Lung (tissue), 12 donors: ENCODE results near the gene SKIC8. TPM values are rescaled to one million over a fixed set of nuclear protein-coding genes. Genes with fewer than 3 reads are reported as not detected.

Experiments
- ATAC-seq: fragments of 200-7000 bp; cut with Tn5 transposase; one replicate; pipeline ENCODE4 v1.9.1; 2020; ENCODE audit warnings: moderate number of reproducible peaks; ENCODE audit not compliant: insufficient read depth, low FRiP score
- DNase-seq, 3 donors: peaks; one replicate each; pipeline ENCODE4 v3.0.0-alpha.2; 2013 to 2017
- H3K27ac ChIP-seq, 2 donors: one replicate each; pipeline ENCODE4 v1.5.1; 2013; ENCODE audit warnings: mild to moderate bottlenecking in 2 of 2, moderate library complexity in 2 of 2, control low read depth in 1 of 2, inconsistent platforms in 1 of 2, low read depth in 1 of 2, low read length in 1 of 2
- H3K27me3 ChIP-seq, 3 donors: one replicate each; pipeline ENCODE4 v1.5.1; 2013; ENCODE audit warnings: low read length in 2 of 3; ENCODE audit not compliant: control insufficient read depth in 3 of 3, insufficient read depth in 3 of 3
- H3K36me3 ChIP-seq, 4 donors: one replicate each; pipeline ENCODE4 v1.5.1; 2013; ENCODE audit warnings: low read length in 4 of 4, mild to moderate bottlenecking in 1 of 4, moderate library complexity in 1 of 4; ENCODE audit not compliant: control insufficient read depth in 4 of 4, insufficient read depth in 4 of 4
- H3K4me1 ChIP-seq, 5 donors: one replicate each; pipeline ENCODE4 v1.5.1; 2013; ENCODE audit warnings: low read length in 5 of 5, mild to moderate bottlenecking in 2 of 5, moderate library complexity in 1 of 5; ENCODE audit not compliant: control insufficient read depth in 5 of 5, insufficient read depth in 5 of 5
- H3K4me3 ChIP-seq: one replicate; pipeline ENCODE4 v1.5.1; 2013; ENCODE audit warnings: mild to moderate bottlenecking, control low read depth, moderate library complexity
- H3K9ac ChIP-seq, 2 donors: one replicate each; pipeline ENCODE4 v1.5.1; 2013; ENCODE audit warnings: low read length in 2 of 2, control low read depth in 1 of 2; ENCODE audit not compliant: insufficient read depth in 1 of 2
- H3K9me3 ChIP-seq, 4 donors: one replicate each; pipeline ENCODE4 v1.5.1; 2013; ENCODE audit warnings: low read length in 3 of 4, mild to moderate bottlenecking in 1 of 4, moderate library complexity in 1 of 4; ENCODE audit not compliant: control insufficient read depth in 4 of 4, insufficient read depth in 3 of 4
- CTCF ChIP-seq: IDR thresholded peaks from 2 replicates; pipeline ENCODE4 v1.5.1; 2012; ENCODE audit warnings: mild to moderate bottlenecking; ENCODE audit errors: control extremely low read depth, extremely low read depth
- WGBS, 2 donors: extraction: QIAGEN DNeasy Blood & Tissue Kit; methylation state at CpG; one replicate each; pipeline ENCODE4 v1.1.7; 2013; 5-methylcytosine and 5-hydroxymethylcytosine counted together
- polyA plus RNA-seq, 2 donors: library from polyadenylated mRNA; stranded (reverse); fragments of 200-250 nt; gene quantifications; one replicate each; pipeline ENCODE4 v1.2.1, GENCODE V29; 2013
- total RNA-seq, 2 donors: library from RNA; depleted of rRNA in 1 of 2; stranded (reverse); fragments of >200 nt in 1 of 2; gene quantifications; one replicate each; pipeline ENCODE4 v1.2.1, GENCODE V29; 2014 to 2021
- donor health status: control.
- donor health status: control.
- donor health status: Bipolar disorder and iron deficiency.
- donor health status: healthy.
- donor health status: DM: yes; HTN: yes; CAD: no.

The SKIC8 gene
- total and polyA plus RNA-seq, 4 donors = 45.1 to 64.9 (median 54.1) TPM

- peak overlapping the region in 1 of 2 donors; percentile 65 for H3K27ac ChIP-seq
- no peak for DNase-seq
- 78 to 88% methylated on average over 4 of the region's 4 CpGs for WGBS, 2 donors
These were observed 22.4 kb upstream of the SKIC8 start for GRCh38 chr15:78321786-78322185.

GRCh38 chr15:78321041-78321570 is 21.7 kb upstream of the SKIC8 start:
- Histone ChIP-seq H3K27ac (no peak overlapping the region), H3K27me3 (no peaks in the 10 kb centered on the region), H3K9me3 (no peaks in the 10 kb centered on the region), H3K4me3 (no peak overlapping the region), H3K9ac (no peak overlapping the region), H3K36me3 (no peaks in the 10 kb centered on the region), H3K4me1 (peaks cover 0 to 9% (median 0%) of the 10 kb centered on the region in 5 donors)
- TF ChIP-seq CTCF = no peak
- no peak for ATAC-seq
- DNase-seq = no peak
- 76 to 80% methylated on average over 17 of the region's 17 CpGs for WGBS, 2 donors

More at GRCh38 chr15:78321786-78322185, 22.4 kb upstream of the SKIC8 start:
- no peak for ATAC-seq
- H3K27me3 ChIP-seq = no peaks in the 10 kb centered on the region
- H3K9me3 ChIP-seq = no peaks in the 10 kb centered on the region
- TF ChIP-seq CTCF = no peak
- no peak overlapping the region for H3K9ac ChIP-seq
- H3K4me1 ChIP-seq = peaks cover 0 to 9% (median 0%) of the 10 kb centered on the region in 5 donors
- H3K4me3 ChIP-seq = no peak overlapping the region
- no peaks in the 10 kb centered on the region for H3K36me3 ChIP-seq

DNA sequence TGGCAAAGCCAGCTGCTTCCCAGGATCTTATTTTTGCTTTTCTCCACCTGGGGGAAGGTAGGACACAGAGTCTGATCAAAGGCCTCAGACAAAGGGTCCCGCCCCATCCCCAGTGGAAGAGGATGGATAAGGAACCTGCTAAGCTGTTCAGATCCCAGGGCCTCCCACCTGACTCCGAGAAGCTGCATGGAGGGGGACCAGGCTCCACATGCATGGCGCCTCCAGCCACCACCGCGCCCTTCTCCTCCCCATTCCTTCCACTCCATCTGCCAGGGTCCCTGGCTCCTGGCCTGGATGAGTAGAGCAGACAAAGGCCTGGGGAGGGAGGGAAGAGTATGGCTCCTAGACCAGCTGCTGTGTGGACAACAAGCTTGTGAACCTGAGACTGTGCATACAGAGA is 20.8 kb upstream of the SKIC8 start:
- DNase-seq = no peak
- no peaks in the 10 kb centered on the region for H3K36me3 ChIP-seq

More for the DNA sequence above, 20.8 kb upstream of the SKIC8 start:
- Histone ChIP-seq H3K4me3 (no peak overlapping the region), H3K27ac (no peak overlapping the region), H3K27me3 (no peaks in the 10 kb centered on the region), H3K9ac (no peak overlapping the region), H3K9me3 (no peaks in the 10 kb centered on the region), H3K4me1 (peaks cover 0 to 9% (median 0%) of the 10 kb centered on the region in 5 donors)
- 94 to 98% methylated on average over 5 of the region's 5 CpGs for WGBS, 2 donors
- no peak for ATAC-seq
- TF ChIP-seq CTCF = no peak
